ENCODE data around the gene D2HGDH.

Gene D2HGDH

GRCh38 chr2:241733391-241734207, 831 bp upstream of the D2HGDH start:
- DNase-seq = no peak
- Histone ChIP-seq H3K4me3 (ENCODE audit: low read depth, low read length) (peak overlapping the region; percentile 44), H3K27me3 (replicated peaks) (no peaks in the 10 kb centered on the region), H3K36me3 (replicated peaks) (no peaks in the 10 kb centered on the region), H3K27ac (no peak overlapping the region)
- TF ChIP-seq, protein P1, sequence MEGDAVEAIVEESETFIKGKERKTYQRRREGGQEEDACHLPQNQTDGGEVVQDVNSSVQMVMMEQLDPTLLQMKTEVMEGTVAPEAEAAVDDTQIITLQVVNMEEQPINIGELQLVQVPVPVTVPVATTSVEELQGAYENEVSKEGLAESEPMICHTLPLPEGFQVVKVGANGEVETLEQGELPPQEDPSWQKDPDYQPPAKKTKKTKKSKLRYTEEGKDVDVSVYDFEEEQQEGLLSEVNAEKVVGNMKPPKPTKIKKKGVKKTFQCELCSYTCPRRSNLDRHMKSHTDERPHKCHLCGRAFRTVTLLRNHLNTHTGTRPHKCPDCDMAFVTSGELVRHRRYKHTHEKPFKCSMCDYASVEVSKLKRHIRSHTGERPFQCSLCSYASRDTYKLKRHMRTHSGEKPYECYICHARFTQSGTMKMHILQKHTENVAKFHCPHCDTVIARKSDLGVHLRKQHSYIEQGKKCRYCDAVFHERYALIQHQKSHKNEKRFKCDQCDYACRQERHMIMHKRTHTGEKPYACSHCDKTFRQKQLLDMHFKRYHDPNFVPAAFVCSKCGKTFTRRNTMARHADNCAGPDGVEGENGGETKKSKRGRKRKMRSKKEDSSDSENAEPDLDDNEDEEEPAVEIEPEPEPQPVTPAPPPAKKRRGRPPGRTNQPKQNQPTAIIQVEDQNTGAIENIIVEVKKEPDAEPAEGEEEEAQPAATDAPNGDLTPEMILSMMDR (IDR thresholded peaks at IDR 0.05; ENCODE audit: low read depth, low read length, missing control alignments) = peak; percentile 15
- in situ Hi-C loops (cut with HindIII; ENCODE audit: low pct_ligation_motif_present, low sequenced_read_pairs) = no loop called here

GRCh38 chr2:241734208-241734466, 293 bp upstream of the D2HGDH start:
- in situ Hi-C loops (cut with HindIII; ENCODE audit: low pct_ligation_motif_present, low sequenced_read_pairs) = no loop called here
- H3K27ac ChIP-seq = no peak overlapping the region
- no peak for DNase-seq
- TF ChIP-seq, protein P1 (IDR thresholded peaks at IDR 0.05; ENCODE audit: low read depth, low read length, missing control alignments) = no peak
- H3K36me3 ChIP-seq (replicated peaks) = no peaks in the 10 kb centered on the region
- H3K4me3 ChIP-seq (ENCODE audit: low read depth, low read length) = peak overlapping the region; percentile 44
- H3K27me3 ChIP-seq (replicated peaks) = no peaks in the 10 kb centered on the region

- H3K27ac ChIP-seq = no peak overlapping the region
- in situ Hi-C loops (cut with HindIII; ENCODE audit: low pct_ligation_motif_present, low sequenced_read_pairs) = no loop called here
- TF ChIP-seq, protein P1 (IDR thresholded peaks at IDR 0.05; ENCODE audit: low read depth, low read length, missing control alignments) = no peak
- no peaks in the 10 kb centered on the region for H3K27me3 ChIP-seq (replicated peaks)
- H3K36me3 ChIP-seq (replicated peaks) = no peaks in the 10 kb centered on the region
- DNase-seq = no peak
- no peak overlapping the region for H3K4me3 ChIP-seq (ENCODE audit: low read depth, low read length)
Measured at GRCh38 chr2:241736111-241736510, 1.7 kb downstream of the D2HGDH start.

DNA sequence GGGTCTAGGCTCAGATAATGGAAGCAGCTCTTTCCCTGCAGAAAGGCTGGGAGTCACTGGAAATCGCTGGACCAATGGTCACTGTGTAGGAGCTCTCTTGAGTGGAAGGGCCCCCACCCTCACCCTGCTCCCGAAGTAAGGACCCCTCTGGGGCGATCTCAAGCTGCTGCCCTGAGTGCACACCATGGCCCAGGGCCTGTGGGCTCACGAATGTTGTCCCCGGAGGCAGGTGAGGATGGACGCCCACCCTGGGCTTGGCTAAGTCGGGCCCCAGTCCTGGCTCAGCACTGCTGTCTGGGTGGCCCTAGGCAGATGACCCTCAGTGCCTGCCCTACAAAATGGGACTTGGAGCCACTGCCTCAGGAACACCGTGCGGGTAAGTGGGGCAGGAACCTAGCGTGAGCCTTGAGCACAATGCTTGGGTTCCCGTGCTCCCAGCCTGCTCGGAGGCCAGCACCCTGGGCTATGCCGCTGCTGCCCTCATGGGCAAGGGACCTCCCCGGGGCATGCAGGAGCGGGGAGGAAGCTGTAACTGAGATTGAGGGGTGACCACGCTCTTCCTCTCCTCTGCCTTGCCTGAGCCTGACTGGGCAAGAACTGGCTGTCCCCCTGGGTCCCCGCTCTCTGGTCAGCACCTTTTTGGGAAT, 3.7 kb downstream of the D2HGDH start:
- H3K36me3 ChIP-seq (replicated peaks) = no peaks in the 10 kb centered on the region
- H3K27me3 ChIP-seq (replicated peaks) = no peaks in the 10 kb centered on the region
- in situ Hi-C loops (cut with HindIII; ENCODE audit: low pct_ligation_motif_present, low sequenced_read_pairs) = no loop called here
- TF ChIP-seq, protein P1 (IDR thresholded peaks at IDR 0.05; ENCODE audit: low read depth, low read length, missing control alignments) = no peak
- no peak for DNase-seq
- no peak overlapping the region for H3K4me3 ChIP-seq (ENCODE audit: low read depth, low read length)
- no peak overlapping the region for H3K27ac ChIP-seq

GRCh38 chr2:241739177-241739576, 4.7 kb downstream of the D2HGDH start:
- H3K4me3 ChIP-seq (ENCODE audit: low read depth, low read length) = no peak overlapping the region
- TF ChIP-seq, protein P1 (IDR thresholded peaks at IDR 0.05; ENCODE audit: low read depth, low read length, missing control alignments) = no peak
- in situ Hi-C loops (cut with HindIII; ENCODE audit: low pct_ligation_motif_present, low sequenced_read_pairs) = no loop called here
- no peaks in the 10 kb centered on the region for H3K27me3 ChIP-seq (replicated peaks)
- no peak overlapping the region for H3K27ac ChIP-seq
- H3K36me3 ChIP-seq (replicated peaks) = peaks cover 4% of the 10 kb centered on the region
- no peak for DNase-seq

Data from brain microvascular endothelial cell (primary cell).